ENCODE results near the gene PLEKHH2. TPM values are rescaled to one million over a fixed set of nuclear protein-coding genes. Genes with fewer than 3 reads are reported as not detected.

Gene PLEKHH2
- total RNA-seq, 6 experiments from 2014 or later, result 0.09 to 0.33 (median 0.24) TPM; not detected in 1

DNA sequence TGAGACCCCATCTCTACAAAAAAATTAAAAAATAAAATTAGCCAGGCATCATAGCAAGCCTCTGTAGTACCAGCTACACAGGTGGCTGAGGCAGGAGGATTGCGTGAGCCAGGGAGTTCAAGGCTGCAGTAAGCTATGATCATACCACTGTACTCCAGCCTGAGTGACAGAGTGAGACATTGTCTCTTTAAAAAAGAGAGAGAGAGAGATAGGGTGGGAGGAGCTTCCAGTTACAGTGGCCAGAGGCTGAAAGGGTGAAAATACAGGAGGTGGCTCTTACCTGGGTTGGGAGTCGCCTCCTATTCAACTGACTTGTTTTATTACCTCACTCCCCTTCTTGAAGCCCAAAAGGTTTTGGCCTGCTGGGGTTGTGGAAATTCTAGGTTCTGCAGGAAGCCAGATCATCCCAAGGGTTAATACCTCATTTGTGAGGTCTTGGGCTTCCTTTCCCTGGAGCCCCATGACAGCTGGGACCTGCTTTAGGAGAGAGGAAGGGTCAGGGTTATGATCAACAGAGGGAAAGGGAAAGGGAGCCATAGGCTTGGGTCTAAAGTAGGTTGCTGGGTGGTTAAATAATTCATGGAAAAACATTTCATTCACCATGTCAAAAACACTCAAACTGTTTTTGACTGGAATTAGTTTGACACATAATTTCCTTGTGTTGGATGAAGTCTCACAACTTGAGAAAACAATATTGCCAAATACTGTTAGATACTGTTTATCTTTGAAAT, 154.1 kb downstream of the PLEKHH2 start:
- no peaks in the 10 kb centered on the region for H3K9me3 Mint-ChIP-seq
- H3K27ac Mint-ChIP-seq, result no peak overlapping the region

DNA sequence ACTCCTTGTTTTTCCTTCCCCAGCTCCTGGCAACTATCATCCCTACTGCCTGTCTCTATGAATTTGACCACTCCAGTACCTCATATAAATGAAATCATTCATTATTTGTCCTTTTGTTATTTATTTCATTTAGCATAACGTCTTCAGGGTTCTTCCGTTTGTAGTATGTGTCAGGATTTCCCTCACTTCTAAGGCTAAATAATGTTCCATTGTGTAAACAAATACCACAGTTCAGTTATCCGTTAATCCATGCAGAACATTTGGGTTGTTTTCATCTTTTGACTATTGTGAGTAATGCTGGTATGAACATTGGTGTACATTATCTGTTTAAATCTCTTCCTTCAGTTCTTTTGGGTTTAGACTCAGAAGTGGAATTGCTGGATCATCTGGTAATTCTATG, 155.6 kb downstream of the PLEKHH2 start:
- no peaks in the 10 kb centered on the region for H3K9me3 Mint-ChIP-seq
- TF ChIP-seq, protein P1, sequence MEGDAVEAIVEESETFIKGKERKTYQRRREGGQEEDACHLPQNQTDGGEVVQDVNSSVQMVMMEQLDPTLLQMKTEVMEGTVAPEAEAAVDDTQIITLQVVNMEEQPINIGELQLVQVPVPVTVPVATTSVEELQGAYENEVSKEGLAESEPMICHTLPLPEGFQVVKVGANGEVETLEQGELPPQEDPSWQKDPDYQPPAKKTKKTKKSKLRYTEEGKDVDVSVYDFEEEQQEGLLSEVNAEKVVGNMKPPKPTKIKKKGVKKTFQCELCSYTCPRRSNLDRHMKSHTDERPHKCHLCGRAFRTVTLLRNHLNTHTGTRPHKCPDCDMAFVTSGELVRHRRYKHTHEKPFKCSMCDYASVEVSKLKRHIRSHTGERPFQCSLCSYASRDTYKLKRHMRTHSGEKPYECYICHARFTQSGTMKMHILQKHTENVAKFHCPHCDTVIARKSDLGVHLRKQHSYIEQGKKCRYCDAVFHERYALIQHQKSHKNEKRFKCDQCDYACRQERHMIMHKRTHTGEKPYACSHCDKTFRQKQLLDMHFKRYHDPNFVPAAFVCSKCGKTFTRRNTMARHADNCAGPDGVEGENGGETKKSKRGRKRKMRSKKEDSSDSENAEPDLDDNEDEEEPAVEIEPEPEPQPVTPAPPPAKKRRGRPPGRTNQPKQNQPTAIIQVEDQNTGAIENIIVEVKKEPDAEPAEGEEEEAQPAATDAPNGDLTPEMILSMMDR (IDR thresholded peaks at IDR 0.05), result no peak
- no peak for DNase-seq
- H3K4me3 Mint-ChIP-seq, result no peak overlapping the region
- H3K4me1 Mint-ChIP-seq (ENCODE audit: low read depth), result no peaks in the 10 kb centered on the region
- H3K27me3 Mint-ChIP-seq (ENCODE audit: insufficient read depth), result no peaks in the 10 kb centered on the region
- H3K27ac Mint-ChIP-seq, result no peak overlapping the region
- peaks cover 4% of the 10 kb centered on the region; the same call in 1 of the 2 replicates for H3K36me3 Mint-ChIP-seq (ENCODE audit: low read depth)

More for the DNA sequence above, 154.1 kb downstream of the PLEKHH2 start:
- peaks cover 2% of the 10 kb centered on the region; the same call in 1 of the 2 replicates for H3K27me3 Mint-ChIP-seq (ENCODE audit: insufficient read depth)
- H3K4me3 Mint-ChIP-seq, result no peak overlapping the region
- TF ChIP-seq, protein P1 (IDR thresholded peaks at IDR 0.05), result no peak
- no peaks in the 10 kb centered on the region for H3K4me1 Mint-ChIP-seq (ENCODE audit: low read depth)
- DNase-seq, result no peak
- H3K36me3 Mint-ChIP-seq (ENCODE audit: low read depth), result peaks cover 4% of the 10 kb centered on the region; the same call in 1 of the 2 replicates

DNA sequence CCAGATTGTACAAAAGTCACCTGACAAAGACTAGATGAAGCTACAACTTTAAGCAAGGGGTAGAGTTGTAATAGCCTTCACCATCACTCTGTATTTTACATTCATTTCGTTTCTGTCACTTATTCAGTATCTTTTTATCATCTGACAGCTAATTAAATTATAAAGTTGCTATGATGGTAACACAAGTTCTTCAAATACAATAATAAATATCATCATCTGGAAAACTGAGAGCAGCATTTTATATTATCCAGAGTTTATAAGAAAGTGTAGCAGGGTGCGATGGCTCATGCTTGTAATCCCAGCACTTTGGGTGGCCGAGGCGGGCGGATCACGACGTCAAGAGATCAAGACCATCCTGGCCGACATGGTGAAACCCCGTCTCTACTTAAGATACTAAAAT, 157.9 kb downstream of the PLEKHH2 start:
- Mint-ChIP-seq H3K4me3 (no peak overlapping the region), H3K27ac (no peak overlapping the region), H3K4me1 (ENCODE audit: low read depth) (no peaks in the 10 kb centered on the region), H3K9me3 (no peaks in the 10 kb centered on the region), H3K27me3 (ENCODE audit: insufficient read depth) (no peaks in the 10 kb centered on the region; the same call in 1 of the 2 replicates), H3K36me3 (ENCODE audit: low read depth) (peaks cover 4% of the 10 kb centered on the region; the same call in 1 of the 2 replicates)
- no peak for DNase-seq
- TF ChIP-seq, protein P1 (IDR thresholded peaks at IDR 0.05), result no peak

- Mint-ChIP-seq H3K27ac (no peak overlapping the region), H3K9me3 (no peaks in the 10 kb centered on the region), H3K4me1 (ENCODE audit: low read depth) (no peaks in the 10 kb centered on the region), H3K36me3 (ENCODE audit: low read depth) (peaks cover 4% of the 10 kb centered on the region; the same call in 1 of the 2 replicates), H3K4me3 (no peak overlapping the region), H3K27me3 (ENCODE audit: insufficient read depth) (no peaks in the 10 kb centered on the region; the same call in 1 of the 2 replicates)
- DNase-seq, result no peak
- TF ChIP-seq, protein P1 (IDR thresholded peaks at IDR 0.05), result no peak
These were observed 159.1 kb downstream of the PLEKHH2 start for GRCh38 chr2:43796206-43796605.

GRCh38 chr2:43798300-43798699, 161.2 kb downstream of the PLEKHH2 start:
- no peak for DNase-seq
- peaks cover 4% of the 10 kb centered on the region; the same call in 1 of the 2 replicates for H3K36me3 Mint-ChIP-seq (ENCODE audit: low read depth)

More at GRCh38 chr2:43798300-43798699, 161.2 kb downstream of the PLEKHH2 start:
- no peaks in the 10 kb centered on the region; the same call in 1 of the 2 replicates for H3K27me3 Mint-ChIP-seq (ENCODE audit: insufficient read depth)
- TF ChIP-seq, protein P1 (IDR thresholded peaks at IDR 0.05), result peak; percentile 63
- H3K27ac Mint-ChIP-seq, result no peak overlapping the region
- H3K9me3 Mint-ChIP-seq, result no peaks in the 10 kb centered on the region
- H3K4me1 Mint-ChIP-seq (ENCODE audit: low read depth), result no peaks in the 10 kb centered on the region
- no peak overlapping the region for H3K4me3 Mint-ChIP-seq

Data from HFFc6 (cell line).